HT-29 (cell line): ENCODE results near the gene GTF2A1. TPM values are rescaled to one million over a fixed set of nuclear protein-coding genes. Genes with fewer than 3 reads are reported as not detected.
"Not testable (repeated sequence)": the region's sequence is repeated elsewhere in the genome, so short reads cannot be mapped to it uniquely, and the experiment has no call there.

Experiments used
- DNase-seq: peaks from one replicate; pipeline ENCODE4 v3.0.0-alpha.2; 2015; ENCODE audit warnings: low spot score
- total RNA-seq: library from RNA; depleted of rRNA; stranded (reverse); fragments of >200 nt; shearing (Covaris generic); gene quantifications from 2 replicates; pipeline ENCODE4 v1.2.3, GENCODE V29; 2014

The GTF2A1 gene
- total RNA-seq, 1 experiment from 2014 or later = 15.4 TPM

GRCh38 chr14:81233615-81234014 is 12.9 kb upstream of the GTF2A1 start:
- DNase-seq = no peak

- no peak for DNase-seq
These were observed 10.8 kb upstream of the GTF2A1 start for GRCh38 chr14:81231540-81231939.

- no peak for DNase-seq
These were observed 3.5 kb upstream of the GTF2A1 start for GRCh38 chr14:81224222-81224621.

- not testable (repeated sequence) for DNase-seq
These were observed 3.0 kb upstream of the GTF2A1 start for GRCh38 chr14:81223788-81224187.

- peak; percentile 11 for DNase-seq
These were observed 1.9 kb upstream of the GTF2A1 start for GRCh38 chr14:81222691-81223090.

GRCh38 chr14:81222126-81222525 is 1.4 kb upstream of the GTF2A1 start:
- no peak for DNase-seq

GRCh38 chr14:81221579-81222102 is 882 bp upstream of the GTF2A1 start:
- peak; percentile 7 for DNase-seq

GRCh38 chr14:81220580-81220829 is 254 bp downstream of the GTF2A1 start:
- DNase-seq = no peak

- DNase-seq = peak; percentile 19
These were observed 790 bp downstream of the GTF2A1 start for GRCh38 chr14:81219759-81220579.

GRCh38 chr14:81219210-81219758 is 1.5 kb downstream of the GTF2A1 start:
- peak; percentile 89 for DNase-seq

GRCh38 chr14:81211844-81212243 is 8.9 kb downstream of the GTF2A1 start:
- DNase-seq = peak; percentile 22

GRCh38 chr14:81209167-81209836 is 11.5 kb downstream of the GTF2A1 start:
- no peak for DNase-seq

- DNase-seq = no peak
These were observed 12.3 kb downstream of the GTF2A1 start for GRCh38 chr14:81208489-81208888.

- DNase-seq = no peak
These were observed 14.6 kb downstream of the GTF2A1 start for GRCh38 chr14:81206115-81206514.

GRCh38 chr14:81205639-81206038 is 15.1 kb downstream of the GTF2A1 start:
- DNase-seq = no peak

- no peak for DNase-seq
These were observed 20.7 kb downstream of the GTF2A1 start for GRCh38 chr14:81200054-81200453.

GRCh38 chr14:81199084-81199483 is 21.7 kb downstream of the GTF2A1 start:
- no peak for DNase-seq

- no peak for DNase-seq
These were observed 22.1 kb downstream of the GTF2A1 start for GRCh38 chr14:81198651-81199050.

- no peak for DNase-seq
These were observed 26.7 kb downstream of the GTF2A1 start for GRCh38 chr14:81193924-81194633.

GRCh38 chr14:81192594-81192993 is 28.2 kb downstream of the GTF2A1 start:
- DNase-seq = no peak

- DNase-seq = no peak
These were observed 32.8 kb downstream of the GTF2A1 start for GRCh38 chr14:81187832-81188522.

- no peak for DNase-seq
These were observed 41.1 kb downstream of the GTF2A1 start for GRCh38 chr14:81179631-81180030.
